Calu3 (cell line): ENCODE measurements around the gene MSANTD7. TPM values are rescaled to one million over a fixed set of nuclear protein-coding genes. Genes with fewer than 3 reads are reported as not detected.

Source experiments
- BruUV-seq: library from RNA; stranded (reverse); fragments of 400-500 nt; replicated peaks from 2 replicates; lab custom pipeline; 2021; lab: Mats Ljungman, UMichigan
- CTCF ChIA-PET: fragments of 300-600 bp; sonication (Branson Sonifier 250); formaldehyde crosslinking; loops from one replicate; lab custom pipeline; 2022; ENCODE audit warnings: antibody characterized with exemption; lab: Charles Lee
- DNase-seq: peaks from one replicate; pipeline ENCODE4 v3.0.0; 2022
- H3K27ac Mint-ChIP-seq: one replicate; pipeline ENCODE4 v1.8.0; 2022; ENCODE audit warnings: mixed read lengths; ENCODE audit not compliant: unreplicated experiment
- H3K27me3 Mint-ChIP-seq: one replicate; pipeline ENCODE4 v1.8.0; 2022; ENCODE audit warnings: mixed read lengths; ENCODE audit not compliant: unreplicated experiment
- H3K36me3 Mint-ChIP-seq: one replicate; pipeline ENCODE4 v1.8.0; 2022; ENCODE audit warnings: mild to moderate bottlenecking, moderate library complexity, mixed read lengths; ENCODE audit not compliant: insufficient read depth, unreplicated experiment
- H3K4me1 Mint-ChIP-seq: one replicate; pipeline ENCODE4 v1.8.0; 2022; ENCODE audit warnings: mild to moderate bottlenecking, low read depth, mixed read lengths; ENCODE audit not compliant: unreplicated experiment
- H3K4me3 Mint-ChIP-seq: one replicate; pipeline ENCODE4 v1.8.0; 2022; ENCODE audit warnings: mild to moderate bottlenecking, low read depth, moderate library complexity, mixed read lengths; ENCODE audit not compliant: unreplicated experiment
- H3K9me3 Mint-ChIP-seq: one replicate; pipeline ENCODE4 v1.8.0; 2022; ENCODE audit warnings: low read depth, mixed read lengths; ENCODE audit not compliant: unreplicated experiment
- CTCF ChIP-seq: fragments of 200-600 bp; IDR thresholded peaks from one replicate; pipeline ENCODE4 v1.8.0; 2022; ENCODE audit warnings: antibody characterized with exemption; ENCODE audit not compliant: unreplicated experiment
- intact Hi-C: fragments of 100-400 bp; cut with micrococcal nuclease; formaldehyde crosslinking; loops from one replicate; pipeline ENCODE4 v1.10.0; 2022; ENCODE audit not compliant: unreplicated experiment
- total RNA-seq: library from RNA; stranded (reverse); gene quantifications from 2 replicates; pipeline ENCODE4 v1.2.3, GENCODE V29; 2022

MSANTD7 gene
- total RNA-seq, 1 experiment from 2014 or later, result 21.9 TPM

GRCh38 chr10:14879928-14880193 lies 41.8 kb downstream of the MSANTD7 start:
- Mint-ChIP-seq H3K4me1 (peaks cover 25% of the 10 kb centered on the region), H3K27ac (peak overlapping the region; percentile 87), H3K36me3 (peaks cover 40% of the 10 kb centered on the region), H3K4me3 (peak overlapping the region; percentile 94), H3K27me3 (no peaks in the 10 kb centered on the region), H3K9me3 (no peaks in the 10 kb centered on the region)
- DNase-seq, result no peak
- BruUV-seq, result no TSS peak
- TF ChIP-seq CTCF, result no peak
- intact Hi-C loops, result no loop called here
- CTCF ChIA-PET, result no interaction called here

DNA sequence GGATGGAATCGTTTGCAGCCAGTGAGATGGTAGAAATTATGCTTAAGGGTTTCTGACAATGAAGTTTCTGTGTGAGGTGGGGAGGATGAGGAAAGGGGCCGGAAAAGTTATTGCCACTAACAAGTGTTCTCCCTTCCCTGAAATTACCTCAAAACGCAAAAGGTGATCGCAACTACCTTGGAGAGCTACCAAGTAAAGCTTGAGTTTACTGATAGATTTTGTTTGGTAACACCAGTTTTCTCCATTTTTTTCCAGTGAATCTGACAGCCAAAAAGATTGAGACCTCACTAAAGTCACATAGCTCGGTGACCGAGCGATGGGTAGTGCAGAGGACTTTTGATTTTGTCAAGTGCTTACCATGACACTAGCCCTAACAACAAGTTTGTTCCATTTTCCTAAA lies 42.1 kb downstream of the MSANTD7 start:
- CTCF ChIA-PET, result no interaction called here
- H3K27ac Mint-ChIP-seq, result peak overlapping the region; percentile 87
- BruUV-seq, result TSS peak; percentile 46
- peak overlapping the region; percentile 94 for H3K4me3 Mint-ChIP-seq
- H3K36me3 Mint-ChIP-seq, result peaks cover 40% of the 10 kb centered on the region
- intact Hi-C loops, result no loop called here
- no peaks in the 10 kb centered on the region for H3K9me3 Mint-ChIP-seq
- DNase-seq, result no peak
- no peak for TF ChIP-seq CTCF
- H3K27me3 Mint-ChIP-seq, result no peaks in the 10 kb centered on the region
- H3K4me1 Mint-ChIP-seq, result peaks cover 25% of the 10 kb centered on the region

DNA sequence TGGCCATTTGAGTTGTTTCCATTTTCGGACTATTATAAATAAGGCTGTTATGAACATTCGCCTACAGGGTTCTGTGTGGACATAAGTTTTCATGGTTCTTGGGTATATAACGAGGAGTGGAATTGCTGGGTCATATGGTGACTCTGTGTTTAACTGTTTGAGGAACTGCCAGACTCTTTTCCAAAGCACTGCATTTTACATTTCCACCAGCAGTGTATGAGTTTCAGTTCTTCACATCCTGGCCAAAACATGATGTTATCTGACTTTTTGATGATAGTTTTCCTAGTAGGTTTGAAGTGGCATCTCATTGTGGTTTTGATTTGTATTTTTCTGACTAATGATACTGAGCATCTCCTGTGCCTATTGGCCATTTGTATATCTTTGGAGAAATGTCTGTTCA lies 46.0 kb downstream of the MSANTD7 start:
- CTCF ChIA-PET, result interaction anchor here (0.7 kb wide), 1 partner anchor 23 kb away, joined by 3 read pairs; no protein-coding TSS in a partner anchor
- no peak for DNase-seq
- TF ChIP-seq CTCF, result no peak
- Mint-ChIP-seq H3K27me3 (no peaks in the 10 kb centered on the region), H3K4me1 (peaks cover 12% of the 10 kb centered on the region), H3K36me3 (peaks cover 15% of the 10 kb centered on the region), H3K4me3 (no peak overlapping the region), H3K9me3 (no peaks in the 10 kb centered on the region), H3K27ac (no peak overlapping the region)
- BruUV-seq, result no TSS peak
- intact Hi-C loops, result no loop called here

Other genes with a start within 250 kb of the MSANTD7 start
- gene FAM107B, start 63.4 kb upstream of the MSANTD7 start, total RNA-seq, result 164 and 168 TPM in 2 replicates
- gene CDNF, start 269 bp upstream of the MSANTD7 start, total RNA-seq, result 2.3 and 2.4 TPM in 2 replicates
- 21.3 and 22.9 TPM in 2 replicates for gene HSPA14, start within 50 bp of the MSANTD7 start, total RNA-seq
- 32.0 and 33.7 TPM in 2 replicates for gene SUV39H2, start 40.6 kb downstream of the MSANTD7 start, total RNA-seq
- 21.2 and 26.3 TPM in 2 replicates for gene DCLRE1C, start 115.8 kb downstream of the MSANTD7 start, total RNA-seq
- gene MEIG1, start 121.1 kb downstream of the MSANTD7 start, total RNA-seq, result not detected in 2 replicates
- gene OLAH, start 205.6 kb downstream of the MSANTD7 start, total RNA-seq, result not detected in 2 replicates